HG03025 (cell line): Measurements from ENCODE around the gene KCNMA1.

Experiments used
- ATAC-seq: cut with Tn5 transposase; IDR thresholded peaks from one replicate; pipeline ENCODE4 v1.9.1; 2021; ENCODE audit warnings: mild to moderate bottlenecking, moderate library complexity; ENCODE audit not compliant: unreplicated experiment, low FRiP score

The KCNMA1 gene

DNA sequence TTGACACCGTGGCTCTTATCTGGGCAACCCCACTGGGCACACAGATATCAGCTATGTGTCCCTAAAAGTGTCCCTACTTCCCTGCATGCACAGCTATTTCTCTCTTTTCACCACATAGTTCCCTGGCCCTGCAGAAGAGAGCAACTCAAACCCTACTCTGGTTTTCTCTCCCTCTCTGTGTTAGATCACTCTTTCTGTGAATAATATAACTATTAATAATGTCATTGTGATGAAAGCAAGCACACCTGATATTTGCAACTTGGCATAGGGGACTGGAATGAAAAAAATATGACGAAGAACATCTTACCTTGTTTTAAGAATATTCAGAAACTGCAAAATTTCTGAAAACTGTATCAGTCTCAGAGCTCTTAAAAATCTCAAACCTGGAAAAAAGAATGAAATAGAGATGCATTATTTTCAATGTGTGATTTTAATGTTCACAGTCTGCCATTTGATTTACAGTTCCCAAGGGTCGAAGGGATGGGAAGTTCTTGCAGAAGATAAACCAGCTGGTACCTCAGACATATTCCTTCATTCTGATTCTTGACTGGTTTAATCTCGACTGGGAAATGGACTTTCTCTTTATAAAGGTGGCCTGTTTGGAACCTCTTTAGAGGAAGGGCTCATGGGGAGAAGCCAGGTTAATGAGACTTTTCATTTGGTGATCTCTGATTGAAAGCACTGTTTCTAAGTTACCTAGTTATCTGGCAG is 516.8 kb downstream of the KCNMA1 start:
- ATAC-seq, result no peak

DNA sequence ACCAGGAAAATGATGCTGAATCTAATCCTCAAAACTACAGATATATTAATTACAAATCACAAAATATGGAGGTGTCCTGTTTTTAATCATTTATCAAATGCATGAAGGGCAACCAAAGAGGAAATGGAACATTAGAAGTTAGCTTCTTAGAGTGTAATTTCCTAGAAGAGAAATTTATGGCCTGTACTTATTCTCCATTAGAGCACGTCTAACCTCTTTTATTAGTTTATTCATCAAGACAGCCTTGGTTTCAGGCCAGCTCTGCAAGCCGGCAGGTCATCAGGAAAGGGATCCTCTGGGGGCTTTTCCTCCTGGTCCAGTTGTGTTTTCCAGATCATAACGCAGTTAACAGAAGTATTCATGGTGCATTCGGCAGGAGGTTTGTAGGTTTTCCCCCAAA is 517.6 kb downstream of the KCNMA1 start:
- no peak for ATAC-seq

- no peak for ATAC-seq
Observed at GRCh38 chr10:77118603-77119282, 518.9 kb downstream of the KCNMA1 start.

DNA sequence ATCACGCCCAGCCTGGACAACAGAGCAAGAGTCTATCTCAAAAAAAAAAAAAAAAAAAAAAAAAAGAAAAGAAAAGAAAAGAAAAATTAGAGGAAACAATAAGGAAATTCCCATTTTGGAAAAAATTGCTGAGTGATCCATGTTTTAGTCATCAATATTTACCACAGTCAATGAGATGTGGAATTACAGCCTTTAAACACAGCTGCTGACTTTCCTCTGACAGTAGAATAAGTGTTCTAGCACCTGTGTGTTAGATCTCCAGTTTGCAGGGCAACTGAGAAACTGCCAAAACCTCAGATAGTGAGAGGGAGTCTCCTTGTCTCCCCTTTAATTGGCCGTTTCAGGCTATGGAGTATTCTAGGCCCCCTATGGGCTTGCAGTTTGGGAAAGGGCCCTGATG is 520.1 kb downstream of the KCNMA1 start:
- no peak for ATAC-seq

- no peak for ATAC-seq
Observed at GRCh38 chr10:77116904-77117303, 520.7 kb downstream of the KCNMA1 start.

DNA sequence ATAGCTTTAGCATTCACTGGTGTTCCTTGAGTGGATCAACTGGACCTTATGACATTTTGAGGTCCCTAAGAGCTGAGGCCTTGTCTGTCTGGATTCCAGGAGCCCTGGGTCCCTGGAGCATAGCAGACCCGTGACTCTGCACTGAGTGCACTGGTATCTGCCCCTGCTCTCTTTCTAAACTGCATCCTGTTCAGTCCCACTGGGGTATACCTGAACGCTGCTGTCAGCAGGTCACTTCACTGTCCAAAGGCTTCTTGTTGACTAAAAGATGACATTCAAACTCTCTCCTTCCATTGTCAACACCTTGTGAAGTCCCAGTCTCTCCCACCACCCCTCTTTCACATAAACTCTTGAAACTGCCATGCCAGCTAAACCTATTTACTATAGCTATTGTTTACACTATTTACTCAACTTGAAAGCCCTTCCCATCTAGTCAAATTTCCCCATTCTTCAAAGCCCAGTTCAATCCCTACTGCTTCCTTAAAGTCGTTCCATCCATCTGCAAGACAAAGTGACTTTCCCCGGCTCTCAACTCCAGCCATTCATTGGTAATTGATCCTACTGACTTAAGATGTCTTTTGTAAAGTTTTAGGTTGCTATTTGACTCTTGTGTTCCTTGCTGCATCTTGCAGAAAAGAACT is 523.3 kb downstream of the KCNMA1 start:
- no peak for ATAC-seq

GRCh38 chr10:77111611-77112550 is 525.7 kb downstream of the KCNMA1 start:
- ATAC-seq, result peak; percentile 45

DNA sequence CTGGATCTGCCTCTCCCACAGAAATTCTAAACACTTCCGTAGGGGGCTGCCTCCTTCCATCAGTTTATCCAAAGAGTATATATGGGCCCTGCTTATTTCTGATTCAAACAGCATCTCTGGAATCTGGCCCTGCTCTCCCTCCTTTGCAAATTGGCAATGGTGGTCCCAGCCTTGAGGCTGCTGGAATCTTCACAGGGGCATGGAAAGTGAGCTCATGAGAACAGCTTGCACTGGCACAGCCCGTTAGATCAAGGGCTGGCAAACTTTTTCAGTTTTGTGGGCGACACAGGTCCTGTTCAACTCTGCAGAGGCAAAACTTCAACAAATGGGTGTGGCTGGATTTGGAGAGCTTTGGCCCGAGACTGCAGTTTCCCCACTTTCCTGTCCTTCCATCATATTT is 526.9 kb downstream of the KCNMA1 start:
- no peak for ATAC-seq

GRCh38 chr10:77109351-77109994 is 528.1 kb downstream of the KCNMA1 start:
- no peak for ATAC-seq

DNA sequence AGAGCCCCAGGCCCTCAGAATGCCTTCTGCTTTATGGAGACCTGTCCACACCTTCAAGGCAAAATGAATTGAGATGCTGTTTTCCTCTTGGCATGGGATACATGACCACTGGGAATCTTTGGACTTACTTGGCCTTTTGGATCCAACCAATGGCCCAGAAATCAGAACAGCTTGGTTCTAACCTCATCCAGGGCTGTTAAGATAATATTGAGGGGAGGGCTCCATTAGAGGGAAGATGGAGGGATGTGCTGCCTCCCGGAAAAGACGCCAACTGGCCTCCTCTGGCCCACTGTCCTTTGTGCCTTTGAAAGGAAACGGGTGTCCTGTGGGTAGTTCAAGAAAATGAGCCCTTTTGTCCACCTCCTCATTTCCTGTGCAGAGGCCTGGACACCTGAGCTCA is 530.9 kb downstream of the KCNMA1 start:
- ATAC-seq, result no peak

DNA sequence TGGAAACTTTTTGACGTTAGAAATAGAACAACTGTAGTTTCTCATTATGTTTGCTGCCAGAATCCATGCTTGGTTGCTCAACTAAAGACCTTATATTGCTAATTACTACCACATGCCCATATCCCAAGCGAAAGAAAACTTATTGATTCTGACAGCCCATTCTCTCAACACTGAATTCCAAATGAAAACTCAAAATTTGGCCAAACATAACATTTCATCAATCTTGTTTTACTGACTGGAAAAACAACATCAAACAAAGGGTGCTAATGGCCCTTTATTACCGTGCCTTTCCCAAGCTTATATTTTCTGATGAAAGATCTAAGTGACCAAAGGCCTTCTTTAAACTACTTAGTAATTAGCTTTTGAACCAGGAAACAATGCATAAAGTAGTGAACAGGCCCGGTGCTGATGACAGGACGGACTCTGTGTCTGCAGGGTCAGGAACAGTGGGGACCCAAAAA is 531.8 kb downstream of the KCNMA1 start:
- ATAC-seq, result no peak

DNA sequence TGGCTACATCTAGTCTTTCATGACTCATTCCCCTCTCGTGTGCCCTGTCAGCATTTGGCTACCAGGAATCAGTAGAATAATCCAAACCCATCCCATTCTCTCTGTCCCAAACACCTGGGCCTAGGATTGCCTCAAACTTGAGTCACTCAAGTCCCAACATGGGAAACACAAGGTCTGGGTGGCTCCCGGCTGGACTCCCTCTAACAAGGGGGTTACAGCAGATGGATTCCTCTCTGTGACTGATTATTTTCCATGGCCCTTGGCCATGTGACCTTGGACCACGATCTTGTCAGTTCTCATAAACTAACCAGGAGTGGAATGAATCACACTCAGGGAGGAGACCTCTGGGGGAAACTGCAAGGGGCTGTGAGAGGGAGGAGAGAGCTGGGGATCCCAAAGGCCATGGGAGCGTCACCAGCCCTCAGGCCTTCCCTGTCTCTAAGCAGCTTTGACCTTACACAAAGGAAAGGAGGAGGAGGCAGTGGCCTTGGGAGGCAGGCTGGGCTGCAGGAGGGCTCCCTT is 533.1 kb downstream of the KCNMA1 start:
- ATAC-seq, result no peak

GRCh38 chr10:77103213-77103612 is 534.4 kb downstream of the KCNMA1 start:
- ATAC-seq, result no peak

GRCh38 chr10:77101341-77101740 is 536.3 kb downstream of the KCNMA1 start:
- ATAC-seq, result no peak

GRCh38 chr10:77099136-77099535 is 538.5 kb downstream of the KCNMA1 start:
- ATAC-seq, result no peak

DNA sequence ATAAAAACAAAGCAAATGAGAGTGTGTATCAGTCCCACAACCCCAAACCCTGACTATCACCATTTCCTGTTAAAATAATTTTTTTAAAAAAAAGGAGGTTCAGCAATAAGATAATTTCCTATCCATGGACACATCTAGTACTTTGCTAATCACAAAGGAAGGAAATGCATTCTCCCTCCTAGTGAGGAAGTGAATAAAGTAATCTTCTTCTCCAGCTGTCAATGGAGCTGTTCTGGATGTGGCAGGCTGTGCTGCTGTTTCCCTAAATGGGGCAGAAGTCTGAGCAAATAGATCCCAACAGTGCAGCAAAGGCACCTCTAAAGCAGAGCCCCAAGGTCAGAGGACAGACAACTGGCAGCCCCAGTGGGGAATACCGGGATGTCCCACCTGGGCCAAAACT is 540.0 kb downstream of the KCNMA1 start:
- ATAC-seq, result no peak

DNA sequence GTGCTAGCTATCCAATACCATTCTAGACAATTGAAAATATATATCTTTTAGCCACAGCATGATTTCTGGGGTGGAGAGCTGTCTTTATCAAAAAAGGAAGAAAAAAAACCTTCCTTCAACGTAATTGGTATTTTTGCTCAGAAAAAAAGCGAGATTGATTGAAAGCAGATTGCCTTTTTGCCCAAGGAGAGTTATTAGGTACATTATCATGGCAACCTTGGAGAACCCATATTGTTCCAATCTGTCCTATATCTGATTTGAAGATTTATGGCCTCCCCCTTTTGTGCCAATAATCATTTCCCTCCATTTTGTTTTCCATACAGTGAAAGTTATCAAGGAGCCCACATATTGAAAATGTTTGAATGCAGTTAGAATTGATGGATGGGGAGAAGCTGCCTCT is 544.5 kb downstream of the KCNMA1 start:
- ATAC-seq, result no peak

GRCh38 chr10:77091597-77092165 is 545.9 kb downstream of the KCNMA1 start:
- ATAC-seq, result no peak
